CD14-positive monocyte (primary cell): ENCODE data around the gene LHCGR. TPM values are rescaled to one million over a fixed set of nuclear protein-coding genes. Genes with fewer than 3 reads are reported as not detected.
A peak's percentile ranks its signal among the peaks of the same experiment; 100 is the strongest.

Experiments
- DNase-seq, 3 donors: peaks; one replicate each; pipeline ENCODE4 v3.0.0-alpha.2; 2011 to 2022
- H2AFZ ChIP-seq: 2 replicates; pipeline ENCODE4 v1.6.0; 2012; ENCODE audit warnings: mild to moderate bottlenecking, low read depth, low read length, inconsistent platforms; ENCODE audit not compliant: insufficient read depth, poor library complexity, severe bottlenecking
- H3K27ac ChIP-seq, 2 donors: 1 replicate in 1 of 2; 2 replicates in 1 of 2; pipeline ENCODE4 v1.5.1; 2012 to 2013; ENCODE audit warnings: low read length in 2 of 2, control low read depth in 1 of 2, inconsistent platforms in 1 of 2, low read depth in 1 of 2, mild to moderate bottlenecking in 1 of 2
- H3K27me3 ChIP-seq, 2 donors: one replicate each; pipeline versions ENCODE4 v1.6.0 to v1.6.1; 2011 to 2013; ENCODE audit warnings: low read length in 2 of 2; ENCODE audit not compliant: control insufficient read depth in 2 of 2, insufficient read depth in 2 of 2
- H3K36me3 ChIP-seq, 2 donors: replicated peaks in 1 of 2; 1 replicate in 1 of 2; 2 replicates in 1 of 2; pipeline versions ENCODE4 v1.5.1 to v1.6.1; 2012 to 2013; ENCODE audit warnings: low read length in 2 of 2, control low read depth in 1 of 2, inconsistent platforms in 1 of 2, mild to moderate bottlenecking in 1 of 2; ENCODE audit not compliant: insufficient read depth in 2 of 2, control insufficient read depth in 1 of 2
- H3K4me1 ChIP-seq, 2 donors: 1 replicate in 1 of 2; 2 replicates in 1 of 2; pipeline versions ENCODE4 v1.5.1 to v1.6.1; 2012 to 2013; ENCODE audit warnings: low read length in 2 of 2, control low read depth in 1 of 2, inconsistent platforms in 1 of 2, mild to moderate bottlenecking in 1 of 2, moderate library complexity in 1 of 2; ENCODE audit not compliant: insufficient read depth in 2 of 2, control insufficient read depth in 1 of 2
- H3K4me2 ChIP-seq: replicated peaks from 2 replicates; pipeline ENCODE3; 2012; ENCODE audit warnings: low read length, moderate library complexity, mild to moderate bottlenecking; ENCODE audit not compliant: poor library complexity, severe bottlenecking; ENCODE audit errors: extremely low read depth
- H3K4me3 ChIP-seq, 3 experiments: fragments of 200-600 bp in 1 of 3; sonication (generic) in 1 of 3; replicated peaks in 1 of 3; 1 replicate in 2 of 3; 2 replicates in 1 of 3; pipeline ENCODE4 v1.5.1; 2011 to 2013; ENCODE audit warnings: low read length in 3 of 3, mild to moderate bottlenecking in 3 of 3, control low read depth in 2 of 3, low read depth in 2 of 3, inconsistent platforms in 1 of 3, moderate library complexity in 1 of 3
- H3K79me2 ChIP-seq: 2 replicates; pipeline ENCODE4 v1.6.0; 2012; ENCODE audit warnings: mild to moderate bottlenecking, control low read depth, inconsistent platforms, low read length, moderate library complexity; ENCODE audit not compliant: insufficient read depth
- H3K9ac ChIP-seq: 2 replicates; pipeline ENCODE4 v1.6.0; 2017; ENCODE audit warnings: low read length, mild to moderate bottlenecking; ENCODE audit not compliant: insufficient read depth, poor library complexity, severe bottlenecking
- H3K9me3 ChIP-seq, 2 donors: replicated peaks in 1 of 2; 1 replicate in 1 of 2; 2 replicates in 1 of 2; pipeline versions ENCODE4 v1.5.1 to v1.6.1; 2012 to 2013; ENCODE audit warnings: low read length in 2 of 2, control low read depth in 1 of 2; ENCODE audit not compliant: control insufficient read depth in 1 of 2, insufficient read depth in 1 of 2
- H4K20me1 ChIP-seq: 2 replicates; pipeline ENCODE4 v1.6.0; 2012; ENCODE audit warnings: mild to moderate bottlenecking, low read length, control low read depth, moderate library complexity; ENCODE audit not compliant: insufficient read depth
- H3K27ac Mint-ChIP-seq, 7 donors: one replicate each; pipeline ENCODE4 v1.8.0; 2020; ENCODE audit warnings: mild to moderate bottlenecking in 7 of 7, mixed read lengths in 7 of 7, moderate library complexity in 6 of 7, inconsistent platforms in 2 of 7
- H3K27me3 Mint-ChIP-seq, 3 donors: one replicate each; pipeline ENCODE4 v1.8.0; 2021 to 2022; ENCODE audit warnings: low read depth in 3 of 3, mild to moderate bottlenecking in 3 of 3, mixed read lengths in 3 of 3, moderate library complexity in 3 of 3, inconsistent platforms in 1 of 3
- H3K36me3 Mint-ChIP-seq, 2 donors: one replicate each; pipeline ENCODE4 v1.8.0; 2020; ENCODE audit warnings: mixed read lengths in 2 of 2, inconsistent platforms in 1 of 2, mild to moderate bottlenecking in 1 of 2
- H3K4me1 Mint-ChIP-seq: one replicate; pipeline ENCODE4 v1.8.0; 2020; ENCODE audit warnings: mild to moderate bottlenecking, mixed read lengths
- H3K4me3 Mint-ChIP-seq, 2 donors: one replicate each; pipeline ENCODE4 v1.8.0; 2020; ENCODE audit warnings: mild to moderate bottlenecking in 2 of 2, mixed read lengths in 2 of 2, moderate library complexity in 1 of 2
- H3K9me3 Mint-ChIP-seq, 7 donors: one replicate each; pipeline ENCODE4 v1.8.0; 2020 to 2022; ENCODE audit warnings: mixed read lengths in 7 of 7, mild to moderate bottlenecking in 6 of 7, moderate library complexity in 6 of 7, inconsistent platforms in 2 of 7
- CTCF ChIP-seq: fragments of 200-600 bp; IDR thresholded peaks from one replicate; pipeline ENCODE4 v1.8.0; 2022; ENCODE audit warnings: antibody characterized with exemption, mild to moderate bottlenecking
- whole genome bisulfite sequencing: methylation state at CpG from one replicate; pipeline ENCODE4 v1.1.5; 2013; ENCODE audit warnings: missing lambda C conversion rate; ENCODE audit not compliant: insufficient coverage; 5-methylcytosine and 5-hydroxymethylcytosine counted together
- intact Hi-C, 2 donors: fragments of 100-400 bp; cut with micrococcal nuclease; formaldehyde crosslinking; loops; one replicate each; pipeline versions ENCODE4 v1.15.0 to v1.15.1; 2023
- polyA plus RNA-seq, 3 donors: library from polyadenylated mRNA; depleted of rRNA in 1 of 3; unstranded in 2 of 3; stranded (reverse) in 1 of 3; fragments of 300-500 nt in 2 of 3; fragments of >200 nt in 1 of 3; fragmentation: Illumina TruSeq in 2 of 3; gene quantifications; 1 replicate in 2 of 3; 2 replicates in 1 of 3; pipeline ENCODE4 v1.2.3, GENCODE V29; 2012 to 2021

The LHCGR gene
- polyA plus RNA-seq, 3 donors, result not detected

- H3K27ac ChIP-seq, result no peak overlapping the region
- no peaks in the 10 kb centered on the region for H3K79me2 ChIP-seq
- H3K4me1 Mint-ChIP-seq, result peaks cover 9% of the 10 kb centered on the region
- peak; percentile 3 to 11 (median 9) for DNase-seq
- no peak overlapping the region for H3K4me3 ChIP-seq
- peaks cover 1 to 6% (median 2%) of the 10 kb centered on the region in 3 donors for H3K27me3 Mint-ChIP-seq
- H2AFZ ChIP-seq, result no peak overlapping the region
- peak overlapping the region in 2 of 7 donors; percentile 0 to 31 for H3K27ac Mint-ChIP-seq
- WGBS, result 0% methylated on average over 2 of the region's 3 CpGs
- no peak overlapping the region for H3K4me2 ChIP-seq
- intact Hi-C loops, result no loop called here
- H4K20me1 ChIP-seq, result no peaks in the 10 kb centered on the region
- no peaks in the 10 kb centered on the region for H3K27me3 ChIP-seq
- TF ChIP-seq CTCF, result no peak
- H3K9ac ChIP-seq, result no peak overlapping the region
- H3K9me3 ChIP-seq, result no peaks in the 10 kb centered on the region
- H3K36me3 ChIP-seq, result no peaks in the 10 kb centered on the region
- H3K4me1 ChIP-seq, result no peaks in the 10 kb centered on the region
- no peaks in the 10 kb centered on the region for H3K36me3 Mint-ChIP-seq
- H3K9me3 Mint-ChIP-seq, result peaks cover 0 to 12% (median 5%) of the 10 kb centered on the region in 7 donors
- no peak overlapping the region for H3K4me3 Mint-ChIP-seq
Measured at GRCh38 chr2:48768669-48769068, 13.1 kb upstream of the LHCGR start.

DNA sequence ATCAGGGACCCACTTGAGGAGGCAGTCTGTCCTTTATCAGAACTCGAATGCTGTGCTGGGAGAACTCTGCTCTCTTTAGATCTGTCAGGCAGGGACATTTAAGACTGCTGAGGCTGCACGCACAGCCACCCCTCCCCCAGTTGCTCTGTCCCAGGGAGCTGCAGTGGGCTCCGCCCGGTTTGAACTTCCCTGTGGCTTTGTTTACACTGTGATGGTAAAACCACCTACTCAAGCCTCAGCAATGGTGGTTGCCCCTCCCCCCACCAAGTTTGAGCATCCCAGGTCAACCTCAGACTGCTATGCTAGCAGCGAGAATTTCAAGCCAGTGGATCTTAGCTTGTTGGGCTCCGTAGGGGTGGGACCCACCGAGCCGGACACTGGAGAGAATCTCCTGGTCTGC is 11.8 kb upstream of the LHCGR start:
- no peak overlapping the region for H3K4me3 ChIP-seq
- H3K4me3 Mint-ChIP-seq, result no peak overlapping the region
- no peaks in the 10 kb centered on the region for H4K20me1 ChIP-seq
- DNase-seq, result no peak
- TF ChIP-seq CTCF, result no peak
- peaks cover 3 to 17% (median 6%) of the 10 kb centered on the region in 7 donors for H3K9me3 Mint-ChIP-seq
- H2AFZ ChIP-seq, result no peak overlapping the region
- no peak overlapping the region for H3K27ac ChIP-seq
- H3K4me1 ChIP-seq, result no peaks in the 10 kb centered on the region
- H3K79me2 ChIP-seq, result no peaks in the 10 kb centered on the region
- 93% methylated on average over 7 of the region's 8 CpGs for WGBS
- H3K27me3 ChIP-seq, result no peaks in the 10 kb centered on the region
- no peak overlapping the region for H3K27ac Mint-ChIP-seq
- intact Hi-C loops, result no loop called here
- no peak overlapping the region for H3K4me2 ChIP-seq
- H3K36me3 Mint-ChIP-seq, result no peaks in the 10 kb centered on the region
- H3K4me1 Mint-ChIP-seq, result peaks cover 9% of the 10 kb centered on the region
- H3K9ac ChIP-seq, result no peak overlapping the region
- H3K36me3 ChIP-seq, result no peaks in the 10 kb centered on the region
- no peaks in the 10 kb centered on the region for H3K9me3 ChIP-seq
- H3K27me3 Mint-ChIP-seq, result peaks cover 2 to 6% (median 2%) of the 10 kb centered on the region in 3 donors
